RKO (cell line): Measurements from ENCODE around the gene HBM.
"Not testable (repeated sequence)": the region's sequence is repeated elsewhere in the genome, so short reads cannot be mapped to it uniquely, and the experiment has no call there.

Experiments used
- DNase-seq: peaks from one replicate; pipeline ENCODE4 v3.0.0-alpha.2; 2016; ENCODE audit warnings: low spot score

HBM gene

GRCh38 chr16:165539-166374 lies at the start of gene HBM:
Gene HBM, plus strand, starts transcription at chr16:165978. Its CDS starts 20 bp downstream, at chr16:165998.
- no peak for DNase-seq

- DNase-seq: no peak
Measured at GRCh38 chr16:116015-116414, 49.8 kb upstream of the HBM start.

GRCh38 chr16:117379-118365 lies 48.1 kb upstream of the HBM start:
- DNase-seq: peak; percentile 59

- DNase-seq: no peak
Measured at GRCh38 chr16:118857-119256, 46.9 kb upstream of the HBM start.

- no peak for DNase-seq
Measured at GRCh38 chr16:119295-119694, 46.5 kb upstream of the HBM start.

GRCh38 chr16:119835-120491 lies 45.8 kb upstream of the HBM start:
- DNase-seq: no peak

- no peak for DNase-seq
Measured at GRCh38 chr16:120756-121155, 45.0 kb upstream of the HBM start.

GRCh38 chr16:122361-122760 lies 43.4 kb upstream of the HBM start:
- DNase-seq: no peak

GRCh38 chr16:123558-124350 lies 42.0 kb upstream of the HBM start:
- not testable (repeated sequence) for DNase-seq

- no peak for DNase-seq
Measured at GRCh38 chr16:125011-125410, 40.8 kb upstream of the HBM start.

- DNase-seq: no peak
Measured at GRCh38 chr16:129075-129474, 36.7 kb upstream of the HBM start.

- DNase-seq: no peak
Measured at GRCh38 chr16:130533-131173, 35.1 kb upstream of the HBM start.

- no peak for DNase-seq
Measured at GRCh38 chr16:132120-132519, 33.7 kb upstream of the HBM start.

- no peak for DNase-seq
Measured at GRCh38 chr16:133716-134115, 32.1 kb upstream of the HBM start.

- DNase-seq: no peak
Measured at GRCh38 chr16:138049-138417, 27.7 kb upstream of the HBM start.

GRCh38 chr16:140175-140857 lies 25.5 kb upstream of the HBM start:
- no peak for DNase-seq

- DNase-seq: no peak
Measured at GRCh38 chr16:142405-142967, 23.3 kb upstream of the HBM start.

- DNase-seq: no peak
Measured at GRCh38 chr16:143047-143446, 22.7 kb upstream of the HBM start.

- no peak for DNase-seq
Measured at GRCh38 chr16:143456-143855, 22.3 kb upstream of the HBM start.

- no peak for DNase-seq
Measured at GRCh38 chr16:144797-145252, 21.0 kb upstream of the HBM start.
